ENCODE data around the gene BOC. TPM values are rescaled to one million over a fixed set of nuclear protein-coding genes. Genes with fewer than 3 reads are reported as not detected.

BOC gene
- total RNA-seq, 2 donors from 2014 or later, result 23.4 to 33.4 TPM

- no peak for TF ChIP-seq CTCF (IDR thresholded peaks at IDR 0.05)
- DNase-seq (ENCODE audit: low spot score) (no peak), ATAC-seq (ENCODE audit: insufficient number of reproducible peaks, low FRiP score, low read depth) (no peak)
- H3K27ac ChIP-seq, result no peak overlapping the region
- no peak overlapping the region for H3K4me3 ChIP-seq
- peaks cover 0 to 3% of the 10 kb centered on the region in 2 donors for H3K4me1 ChIP-seq (ENCODE audit: control insufficient read depth in 1 of 2, low read depth in 2 of 2)
- H3K9me3 ChIP-seq, result no peaks in the 10 kb centered on the region
- no peaks in the 10 kb centered on the region for H3K27me3 ChIP-seq (replicated peaks; ENCODE audit: insufficient read depth)
- no peaks in the 10 kb centered on the region for H3K36me3 ChIP-seq
Measured at GRCh38 chr3:113270068-113270467, 58.7 kb downstream of the BOC start.

- Histone ChIP-seq H3K4me3 (no peak overlapping the region), H3K9me3 (no peaks in the 10 kb centered on the region), H3K27ac (no peak overlapping the region), H3K27me3 (replicated peaks; ENCODE audit: insufficient read depth) (no peaks in the 10 kb centered on the region), H3K4me1 (ENCODE audit: control insufficient read depth in 1 of 2, low read depth in 2 of 2) (peaks cover 4 to 11% of the 10 kb centered on the region in 2 donors), H3K36me3 (no peaks in the 10 kb centered on the region)
- DNase-seq (ENCODE audit: low spot score) (no peak), ATAC-seq (ENCODE audit: insufficient number of reproducible peaks, low FRiP score, low read depth) (no peak)
- TF ChIP-seq CTCF (IDR thresholded peaks at IDR 0.05), result no peak
Measured at GRCh38 chr3:113270786-113271185, 59.4 kb downstream of the BOC start.

DNA sequence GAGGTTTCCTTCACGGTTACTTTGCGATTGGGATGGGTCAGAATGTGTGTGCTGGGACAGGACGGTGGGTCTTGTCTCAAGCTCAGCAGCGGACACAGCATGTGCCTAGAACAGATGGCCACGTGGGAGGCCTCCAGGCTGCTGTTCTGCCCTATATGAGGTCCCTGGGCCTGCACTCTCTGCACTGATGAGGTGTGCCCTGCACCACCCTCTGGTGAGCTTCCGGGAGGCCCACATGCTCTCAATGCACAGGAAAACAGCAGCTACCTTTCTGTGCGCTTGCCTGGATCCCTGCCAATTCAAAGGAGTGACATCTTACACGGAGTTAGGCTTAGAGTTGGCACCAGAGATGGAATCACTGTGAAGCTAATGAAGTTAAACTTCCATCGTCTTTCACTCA lies 59.8 kb downstream of the BOC start:
- peaks cover 7 to 15% of the 10 kb centered on the region in 2 donors for H3K4me1 ChIP-seq (ENCODE audit: control insufficient read depth in 1 of 2, low read depth in 2 of 2)
- no peaks in the 10 kb centered on the region for H3K27me3 ChIP-seq (replicated peaks; ENCODE audit: insufficient read depth)
- no peaks in the 10 kb centered on the region for H3K36me3 ChIP-seq
- H3K4me3 ChIP-seq, result no peak overlapping the region
- H3K27ac ChIP-seq, result no peak overlapping the region
- H3K9me3 ChIP-seq, result no peaks in the 10 kb centered on the region
- DNase-seq (ENCODE audit: low spot score) (no peak), ATAC-seq (ENCODE audit: insufficient number of reproducible peaks, low FRiP score, low read depth) (no peak)
- TF ChIP-seq CTCF (IDR thresholded peaks at IDR 0.05), result no peak

DNA sequence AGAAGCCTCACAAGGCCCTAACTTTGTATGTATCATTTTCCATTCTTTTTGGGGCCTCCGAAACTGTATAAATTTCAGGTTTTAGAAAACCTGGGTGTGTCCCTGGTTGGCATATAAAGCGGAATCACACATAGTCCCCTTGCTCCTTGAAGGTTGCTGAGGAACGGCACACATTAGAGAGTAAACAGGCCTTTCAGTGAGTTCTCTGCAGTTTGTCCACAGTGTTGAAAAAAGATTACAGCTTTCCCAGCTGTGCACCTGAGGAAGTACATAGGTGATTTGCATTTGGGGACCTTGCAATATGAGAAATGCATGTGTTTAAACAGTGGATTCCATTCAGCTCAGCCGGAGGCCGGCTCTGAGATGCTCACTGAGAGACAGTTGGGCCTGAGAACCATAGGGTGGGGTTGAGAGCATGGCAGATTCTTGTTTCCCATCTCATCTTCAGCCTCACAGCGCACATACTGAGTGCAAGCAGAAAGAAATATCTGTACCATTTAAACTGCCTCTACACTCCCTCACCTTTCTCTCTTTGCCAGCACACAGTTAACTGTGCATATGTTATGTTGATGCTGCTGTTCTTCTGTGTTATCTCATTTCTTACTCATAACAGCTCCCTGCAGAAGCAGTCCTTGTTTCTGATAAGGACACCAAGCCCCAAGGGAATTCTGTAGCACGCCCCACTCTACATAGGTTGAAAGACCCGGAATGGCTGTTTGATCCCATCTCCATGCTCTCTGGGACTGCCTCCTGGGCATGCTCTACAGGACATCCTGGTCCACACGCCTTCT lies 60.4 kb downstream of the BOC start:
- Histone ChIP-seq H3K9me3 (no peaks in the 10 kb centered on the region), H3K27me3 (replicated peaks; ENCODE audit: insufficient read depth) (no peaks in the 10 kb centered on the region), H3K27ac (no peak overlapping the region), H3K4me1 (ENCODE audit: control insufficient read depth in 1 of 2, low read depth in 2 of 2) (peaks cover 7 to 21% of the 10 kb centered on the region in 2 donors), H3K4me3 (no peak overlapping the region), H3K36me3 (no peaks in the 10 kb centered on the region)
- no peak for DNase-seq (ENCODE audit: low spot score)
- TF ChIP-seq CTCF (IDR thresholded peaks at IDR 0.05), result no peak
- ATAC-seq (ENCODE audit: insufficient number of reproducible peaks, low FRiP score, low read depth), result no peak

DNA sequence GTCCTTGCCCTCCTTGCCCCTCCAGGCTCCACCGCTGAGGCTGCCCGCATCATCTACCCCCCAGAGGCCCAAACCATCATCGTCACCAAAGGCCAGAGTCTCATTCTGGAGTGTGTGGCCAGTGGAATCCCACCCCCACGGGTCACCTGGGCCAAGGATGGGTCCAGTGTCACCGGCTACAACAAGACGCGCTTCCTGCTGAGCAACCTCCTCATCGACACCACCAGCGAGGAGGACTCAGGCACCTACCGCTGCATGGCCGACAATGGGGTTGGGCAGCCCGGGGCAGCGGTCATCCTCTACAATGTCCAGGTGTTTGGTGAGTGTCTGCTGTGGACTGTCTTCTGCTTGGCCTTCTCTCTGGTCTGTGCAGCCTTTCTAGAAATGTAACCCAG lies 61.0 kb downstream of the BOC start:
- H3K9me3 ChIP-seq, result no peaks in the 10 kb centered on the region
- H3K36me3 ChIP-seq, result no peaks in the 10 kb centered on the region
- no peak overlapping the region for H3K4me3 ChIP-seq
- DNase-seq (ENCODE audit: low spot score) (no peak), ATAC-seq (ENCODE audit: insufficient number of reproducible peaks, low FRiP score, low read depth) (no peak)
- peaks cover 7 to 24% of the 10 kb centered on the region in 2 donors for H3K4me1 ChIP-seq (ENCODE audit: control insufficient read depth in 1 of 2, low read depth in 2 of 2)
- no peak for TF ChIP-seq CTCF (IDR thresholded peaks at IDR 0.05)
- no peak overlapping the region for H3K27ac ChIP-seq
- no peaks in the 10 kb centered on the region for H3K27me3 ChIP-seq (replicated peaks; ENCODE audit: insufficient read depth)

Measured in thoracic aorta (tissue), 2 donors.